HG03139 (cell line): ENCODE measurements around the gene KIAA2012.

Experiments
- ATAC-seq: cut with Tn5 transposase; IDR thresholded peaks from one replicate; pipeline ENCODE4 v1.9.1; 2021; ENCODE audit not compliant: unreplicated experiment

KIAA2012 gene

GRCh38 chr2:202072737-202073401 lies at the start of gene KIAA2012:
Gene KIAA2012 (plus strand): TSS chr2:202073255. CDS start chr2:202073628, 373 bp downstream.
- no peak for ATAC-seq

- ATAC-seq: no peak
Measured at GRCh38 chr2:202023904-202024266, 49.2 kb upstream of the KIAA2012 start.

- ATAC-seq: no peak
Measured at GRCh38 chr2:202024871-202025270, 48.2 kb upstream of the KIAA2012 start.

- no peak for ATAC-seq
Measured at GRCh38 chr2:202025816-202026215, 47.2 kb upstream of the KIAA2012 start.

- no peak for ATAC-seq
Measured at GRCh38 chr2:202026507-202026906, 46.5 kb upstream of the KIAA2012 start.

GRCh38 chr2:202030691-202031090 lies 42.4 kb upstream of the KIAA2012 start:
- ATAC-seq: no peak

GRCh38 chr2:202031246-202031951 lies 41.7 kb upstream of the KIAA2012 start:
- no peak for ATAC-seq

GRCh38 chr2:202032846-202033316 lies 40.2 kb upstream of the KIAA2012 start:
- ATAC-seq: no peak

- peak; percentile 84 for ATAC-seq
Measured at GRCh38 chr2:202033317-202034248, 39.5 kb upstream of the KIAA2012 start, which contains the start of gene FZD7. Gene FZD7 (plus strand): TSS chr2:202033855. CDS start chr2:202034648, 793 bp downstream.

GRCh38 chr2:202034249-202035088 lies 38.6 kb upstream of the KIAA2012 start:
- ATAC-seq: peak; percentile 7

- no peak for ATAC-seq
Measured at GRCh38 chr2:202035089-202035940, 37.7 kb upstream of the KIAA2012 start.

GRCh38 chr2:202035941-202036372 lies 37.1 kb upstream of the KIAA2012 start:
- no peak for ATAC-seq

GRCh38 chr2:202036601-202037037 lies 36.4 kb upstream of the KIAA2012 start:
- ATAC-seq: no peak

GRCh38 chr2:202037086-202037485 lies 36.0 kb upstream of the KIAA2012 start:
- ATAC-seq: no peak

- no peak for ATAC-seq
Measured at GRCh38 chr2:202038471-202039277, 34.4 kb upstream of the KIAA2012 start.

GRCh38 chr2:202039278-202040078 lies 33.6 kb upstream of the KIAA2012 start:
- ATAC-seq: no peak

GRCh38 chr2:202040079-202040844 lies 32.8 kb upstream of the KIAA2012 start:
- no peak for ATAC-seq
